HFF-Myc (cell line): Measurements from ENCODE around the gene RACGAP1.

Experiments
- DNase-seq: peaks from one replicate; pipeline ENCODE4 v3.0.0-alpha.2; 2011; ENCODE audit warnings: low read depth; ENCODE audit errors: extremely low read depth
- H3K4me3 ChIP-seq: replicated peaks from 2 replicates; pipeline ENCODE4 v1.5.1; 2011; ENCODE audit warnings: low read depth, mild to moderate bottlenecking, control low read depth, low read length
- TF ChIP-seq, protein P1 (sequence below): IDR thresholded peaks from 2 replicates; pipeline ENCODE4 v1.5.1; 2012; ENCODE audit warnings: mild to moderate bottlenecking, low read depth, low read length, control low read depth; ENCODE audit errors: missing control alignments

Gene RACGAP1

DNA sequence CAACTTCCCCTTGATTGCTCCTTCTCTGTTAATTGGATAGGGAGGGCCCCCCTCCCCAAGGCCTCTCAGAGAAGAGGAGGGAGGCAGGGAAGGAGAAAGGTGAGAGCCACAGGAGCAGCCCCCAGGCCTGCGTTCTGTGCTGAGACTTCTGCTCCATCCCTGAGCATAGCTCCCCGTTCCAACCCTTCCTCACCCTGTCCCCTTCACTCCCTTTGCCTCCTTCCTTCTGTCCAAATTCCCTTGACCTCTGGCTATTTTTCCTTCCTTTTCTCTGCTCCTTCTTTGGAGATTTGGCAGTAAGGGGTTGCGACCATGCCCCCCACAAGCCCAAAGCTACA, 31.3 kb upstream of the RACGAP1 start:
- TF ChIP-seq, protein P1, sequence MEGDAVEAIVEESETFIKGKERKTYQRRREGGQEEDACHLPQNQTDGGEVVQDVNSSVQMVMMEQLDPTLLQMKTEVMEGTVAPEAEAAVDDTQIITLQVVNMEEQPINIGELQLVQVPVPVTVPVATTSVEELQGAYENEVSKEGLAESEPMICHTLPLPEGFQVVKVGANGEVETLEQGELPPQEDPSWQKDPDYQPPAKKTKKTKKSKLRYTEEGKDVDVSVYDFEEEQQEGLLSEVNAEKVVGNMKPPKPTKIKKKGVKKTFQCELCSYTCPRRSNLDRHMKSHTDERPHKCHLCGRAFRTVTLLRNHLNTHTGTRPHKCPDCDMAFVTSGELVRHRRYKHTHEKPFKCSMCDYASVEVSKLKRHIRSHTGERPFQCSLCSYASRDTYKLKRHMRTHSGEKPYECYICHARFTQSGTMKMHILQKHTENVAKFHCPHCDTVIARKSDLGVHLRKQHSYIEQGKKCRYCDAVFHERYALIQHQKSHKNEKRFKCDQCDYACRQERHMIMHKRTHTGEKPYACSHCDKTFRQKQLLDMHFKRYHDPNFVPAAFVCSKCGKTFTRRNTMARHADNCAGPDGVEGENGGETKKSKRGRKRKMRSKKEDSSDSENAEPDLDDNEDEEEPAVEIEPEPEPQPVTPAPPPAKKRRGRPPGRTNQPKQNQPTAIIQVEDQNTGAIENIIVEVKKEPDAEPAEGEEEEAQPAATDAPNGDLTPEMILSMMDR, result no peak
- H3K4me3 ChIP-seq, result peak overlapping the region; percentile 58
- no peak for DNase-seq

DNA sequence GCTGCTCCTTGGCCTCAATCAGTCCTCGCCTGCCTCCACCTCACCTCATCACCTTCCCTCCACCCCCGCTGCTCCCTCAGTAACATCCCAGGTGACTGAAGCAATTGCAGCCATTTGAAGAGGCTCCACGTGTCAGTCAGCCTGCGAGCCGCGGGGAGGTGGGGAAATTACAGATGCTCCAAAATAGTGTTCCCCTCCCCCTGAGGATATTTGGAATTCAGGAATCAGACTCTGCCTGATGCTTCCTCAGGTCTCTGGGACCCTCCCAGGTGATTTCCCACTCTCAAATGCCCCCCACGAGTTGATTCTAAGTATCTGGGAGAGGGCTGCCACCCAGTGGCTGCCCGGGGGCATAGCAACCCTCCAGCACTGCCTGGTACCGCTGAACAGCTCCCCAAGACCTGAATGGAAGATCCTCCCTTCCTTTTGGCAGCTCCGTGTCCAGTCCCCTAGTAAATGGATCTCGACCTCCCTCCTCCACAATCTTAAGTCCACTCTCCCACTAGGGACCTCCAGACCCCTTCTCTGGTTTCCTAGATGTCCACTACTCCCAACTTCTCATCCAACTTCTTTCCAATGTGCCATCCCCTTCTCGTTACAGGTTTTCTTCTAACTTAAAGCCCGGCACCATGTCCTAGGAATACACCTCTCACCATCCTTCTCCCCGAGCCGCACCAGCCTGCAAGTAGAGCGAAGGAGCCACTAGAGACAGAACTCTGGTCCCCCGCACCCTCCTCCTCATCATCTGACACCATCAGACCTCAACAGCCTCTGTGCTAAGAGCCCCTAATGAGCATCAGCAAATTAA, 30.7 kb upstream of the RACGAP1 start:
- H3K4me3 ChIP-seq, result no peak overlapping the region
- TF ChIP-seq, protein P1, result peak; percentile 99
- DNase-seq, result no peak

DNA sequence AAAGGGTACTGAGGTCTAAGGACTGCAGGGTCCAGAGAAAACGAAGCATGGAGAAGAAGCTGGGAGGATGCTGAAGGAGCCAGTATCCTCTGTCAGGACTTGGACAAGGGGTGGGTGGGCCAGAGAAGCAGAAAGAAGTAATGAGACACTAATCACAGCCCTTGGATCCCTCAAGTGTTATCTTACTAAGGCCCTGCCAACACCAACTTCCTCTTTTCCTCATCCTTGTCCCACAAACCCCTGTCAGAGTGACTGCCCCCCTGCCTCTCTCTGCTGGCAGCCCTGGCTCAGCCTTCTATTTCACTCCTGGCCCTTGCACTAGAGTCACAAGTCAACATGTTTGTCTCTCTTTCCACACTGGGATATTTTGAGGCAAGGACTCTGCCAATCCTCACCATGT, 28.3 kb upstream of the RACGAP1 start:
- H3K4me3 ChIP-seq, result no peak overlapping the region
- TF ChIP-seq, protein P1, result no peak
- no peak for DNase-seq

DNA sequence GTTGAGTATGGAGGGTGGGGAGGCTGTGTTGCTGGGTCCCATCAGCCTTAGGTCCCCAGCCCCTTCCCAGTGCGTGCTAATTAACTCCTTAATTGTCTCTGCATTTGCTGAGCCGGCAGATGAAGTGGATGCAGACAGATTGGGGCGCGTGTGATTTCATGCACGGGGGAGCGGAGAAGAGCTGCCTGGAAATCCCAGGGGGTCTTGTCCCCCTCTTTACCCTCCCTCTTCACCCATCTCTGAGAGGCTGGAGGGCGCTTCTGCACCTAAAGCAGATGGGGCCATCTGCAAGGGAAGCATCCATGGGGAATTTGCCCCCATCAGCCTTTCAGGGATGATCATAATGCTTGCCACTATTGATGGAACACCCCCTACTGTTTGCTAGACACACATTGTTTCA, 27.7 kb upstream of the RACGAP1 start:
- H3K4me3 ChIP-seq, result no peak overlapping the region
- no peak for DNase-seq
- TF ChIP-seq, protein P1, result no peak

DNA sequence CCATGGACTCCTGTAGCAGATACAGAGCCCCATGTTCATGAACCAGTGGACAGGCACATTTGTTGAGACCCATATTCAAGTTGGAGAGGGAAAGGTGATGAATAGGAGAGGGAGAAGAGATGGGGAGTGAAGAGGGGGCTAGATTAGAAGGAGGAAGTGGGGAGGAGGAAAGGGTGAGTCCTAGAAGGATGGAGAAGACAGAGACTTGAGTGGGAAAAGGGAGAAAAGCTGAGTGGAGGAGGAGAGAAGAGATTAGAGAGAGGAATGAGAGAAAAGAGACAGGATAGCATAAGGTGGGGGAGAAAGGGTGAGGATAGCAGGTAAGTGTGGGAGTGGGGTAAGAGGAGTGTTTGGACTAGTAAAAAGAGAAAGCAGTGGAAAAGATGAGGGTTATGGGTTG, 27.2 kb upstream of the RACGAP1 start:
- no peak for DNase-seq
- TF ChIP-seq, protein P1, result no peak
- H3K4me3 ChIP-seq, result no peak overlapping the region

DNA sequence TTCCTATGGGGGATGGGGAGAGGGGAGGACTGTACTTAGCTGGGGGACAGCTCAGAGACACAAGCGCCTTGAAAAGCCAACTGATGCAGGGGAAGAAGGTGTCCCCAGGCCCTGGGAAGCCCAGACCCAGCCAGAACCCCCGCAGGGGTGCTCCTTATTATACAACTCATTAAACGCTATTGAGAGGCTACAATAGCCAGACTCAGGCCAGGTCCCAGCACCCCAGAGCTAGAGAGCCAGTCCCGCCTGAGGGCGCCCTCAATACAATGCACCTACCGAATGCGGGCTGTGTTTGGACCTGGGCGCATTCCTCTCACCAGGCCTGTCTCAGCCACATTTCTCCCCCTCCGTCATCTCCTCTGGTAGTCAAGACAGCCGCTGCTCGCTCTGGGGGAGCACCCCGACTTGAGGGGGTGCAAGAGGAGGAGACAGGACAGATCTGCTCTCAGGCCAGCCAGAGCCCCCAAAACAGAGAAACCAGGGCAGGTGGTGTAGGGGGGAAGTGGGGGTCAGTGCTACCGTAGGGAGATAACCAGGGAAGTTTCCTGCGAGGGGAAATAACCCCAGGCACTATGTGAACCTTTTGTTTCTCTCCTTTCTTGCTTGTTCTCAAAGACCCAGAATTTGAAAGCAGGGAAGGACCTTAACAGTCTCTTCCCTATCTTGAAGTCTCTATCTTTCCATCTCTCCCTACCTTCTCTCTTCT, 26.0 kb upstream of the RACGAP1 start:
- TF ChIP-seq, protein P1, result no peak
- H3K4me3 ChIP-seq, result no peak overlapping the region

More for the DNA sequence above, 26.0 kb upstream of the RACGAP1 start:
- no peak for DNase-seq
